HG02973 (cell line): ENCODE results near the gene MMAB.
"Not testable (repeated sequence)": the region's sequence is repeated elsewhere in the genome, so short reads cannot be mapped to it uniquely, and the experiment has no call there.

Experiments used
- ATAC-seq: cut with Tn5 transposase; IDR thresholded peaks from one replicate; pipeline ENCODE4 v1.9.1; 2021; ENCODE audit warnings: moderate library complexity; ENCODE audit not compliant: unreplicated experiment

Gene MMAB

GRCh38 chr12:109604132-109604585 lies 30.9 kb upstream of the MMAB start:
- no peak for ATAC-seq

DNA sequence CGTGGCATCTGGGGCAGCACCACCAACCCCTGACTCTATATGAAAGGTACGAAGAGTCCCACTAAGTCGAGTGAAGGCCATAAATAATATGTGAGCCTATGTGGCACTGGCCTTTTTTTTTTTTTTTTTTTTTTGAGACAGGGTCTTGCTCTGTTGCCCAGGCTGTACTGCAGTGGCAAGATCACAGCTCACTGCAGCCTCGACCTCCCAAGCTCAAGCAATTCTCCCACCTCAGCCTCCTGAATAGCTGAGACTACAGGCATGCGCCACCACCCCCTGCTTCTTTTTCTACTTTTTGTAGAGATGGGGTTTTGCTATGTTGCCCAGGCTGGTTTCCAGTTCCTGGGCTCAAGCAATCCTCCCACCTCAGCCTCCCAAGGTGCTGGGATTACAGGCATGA lies 28.8 kb upstream of the MMAB start:
- not testable (repeated sequence) for ATAC-seq

- ATAC-seq = no peak
Observed at GRCh38 chr12:109601557-109601956, 28.3 kb upstream of the MMAB start.

- ATAC-seq = no peak
Observed at GRCh38 chr12:109600995-109601394, 27.7 kb upstream of the MMAB start.

DNA sequence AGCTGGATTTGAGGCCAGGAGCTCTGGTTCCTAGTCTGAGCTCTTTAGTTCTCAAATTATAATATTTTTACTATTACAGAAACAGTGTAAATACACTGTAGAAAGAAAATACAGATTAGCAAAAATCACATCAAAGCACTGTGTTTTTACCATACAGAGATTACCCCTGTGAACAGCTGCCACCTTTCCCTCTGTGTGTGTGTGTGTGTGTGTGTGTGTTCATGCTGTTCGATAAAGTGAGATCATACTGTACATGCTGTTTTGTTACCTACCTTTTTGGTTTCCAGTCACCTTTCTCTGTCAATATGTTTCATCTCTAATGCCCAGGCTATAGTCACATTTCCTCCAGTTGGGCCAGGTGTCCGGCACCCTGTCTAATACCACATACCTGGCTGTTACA lies 27.2 kb upstream of the MMAB start:
- no peak for ATAC-seq

GRCh38 chr12:109599087-109599486 lies 25.8 kb upstream of the MMAB start:
- no peak for ATAC-seq

GRCh38 chr12:109598428-109598854 lies 25.1 kb upstream of the MMAB start:
- no peak for ATAC-seq

- no peak for ATAC-seq
Observed at GRCh38 chr12:109597795-109598427, 24.6 kb upstream of the MMAB start.

DNA sequence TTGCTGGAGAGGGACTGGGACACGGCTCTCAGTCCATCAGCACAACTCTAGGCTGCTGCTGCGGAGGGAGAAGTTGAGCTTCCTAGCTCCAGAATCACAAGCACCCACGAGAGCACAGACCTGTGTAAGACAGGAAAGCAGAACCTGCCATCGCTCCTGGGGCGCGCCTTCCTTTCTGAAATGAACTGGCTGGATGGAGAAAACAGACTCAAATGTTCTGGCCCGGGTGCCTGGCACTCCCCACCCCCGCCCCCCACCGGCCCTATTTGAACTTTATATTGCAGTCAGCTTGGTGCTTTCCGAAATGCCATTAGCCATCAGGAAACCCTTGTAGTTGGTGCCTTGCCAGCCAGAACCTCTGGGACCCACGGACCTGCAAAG lies 24.1 kb upstream of the MMAB start:
- ATAC-seq = no peak

GRCh38 chr12:109596418-109597244 lies 23.3 kb upstream of the MMAB start:
- ATAC-seq = no peak

- ATAC-seq = no peak
Observed at GRCh38 chr12:109595321-109595902, 22.1 kb upstream of the MMAB start.

DNA sequence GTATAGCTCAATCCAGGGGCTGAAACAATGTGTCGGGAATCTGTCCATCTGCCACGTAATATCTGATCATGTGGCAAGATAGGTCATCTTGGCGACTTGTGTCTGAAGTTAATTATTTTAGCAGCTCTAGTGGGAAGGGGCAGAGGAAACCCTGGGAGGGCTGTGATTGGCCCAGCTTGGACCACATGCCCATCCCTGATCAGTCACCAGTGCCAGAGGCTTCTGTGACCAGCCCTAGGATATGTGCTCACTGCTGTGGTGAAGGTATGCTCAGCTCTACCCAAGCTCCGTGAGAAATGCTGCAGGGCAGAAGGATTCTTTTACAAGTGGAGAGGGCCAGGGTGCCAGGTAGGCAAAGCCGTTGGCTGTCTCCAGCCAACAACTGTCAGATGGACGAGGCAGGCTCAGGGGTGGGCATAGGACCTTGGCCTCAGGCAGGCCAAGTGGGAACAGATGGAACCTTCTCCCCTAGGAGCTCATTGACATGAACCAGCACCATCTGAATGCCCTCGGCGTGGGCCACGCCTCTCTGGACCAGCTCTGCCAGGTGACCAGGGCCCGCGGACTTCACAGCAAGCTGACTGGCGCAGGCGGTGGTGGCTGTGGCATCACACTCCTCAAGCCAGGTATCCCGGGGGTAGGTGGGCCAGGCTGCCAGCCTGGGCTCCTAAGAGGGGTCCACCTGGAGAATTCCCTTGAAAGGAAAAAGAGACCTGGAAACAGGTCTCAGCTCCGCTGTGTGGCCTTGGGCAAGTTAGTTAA lies 21.4 kb upstream of the MMAB start:
- ATAC-seq = no peak

DNA sequence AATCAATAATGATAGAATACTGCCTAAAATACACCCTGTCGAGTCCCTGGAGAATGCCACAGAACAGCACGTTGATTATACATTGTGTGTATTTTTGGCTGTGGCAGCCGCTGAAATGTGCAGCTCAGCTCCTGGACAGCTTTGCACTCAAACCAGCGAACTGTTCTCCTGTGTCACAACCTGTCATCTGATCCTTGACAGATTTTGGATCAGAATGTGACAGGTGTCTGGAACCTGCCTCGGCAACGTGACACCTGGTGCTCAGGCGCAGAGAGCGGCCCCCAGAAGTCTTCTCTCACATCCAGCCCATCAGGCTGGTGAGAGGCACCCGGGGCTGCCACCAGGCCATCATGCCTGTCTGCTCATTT lies 19.6 kb upstream of the MMAB start:
- ATAC-seq = no peak

DNA sequence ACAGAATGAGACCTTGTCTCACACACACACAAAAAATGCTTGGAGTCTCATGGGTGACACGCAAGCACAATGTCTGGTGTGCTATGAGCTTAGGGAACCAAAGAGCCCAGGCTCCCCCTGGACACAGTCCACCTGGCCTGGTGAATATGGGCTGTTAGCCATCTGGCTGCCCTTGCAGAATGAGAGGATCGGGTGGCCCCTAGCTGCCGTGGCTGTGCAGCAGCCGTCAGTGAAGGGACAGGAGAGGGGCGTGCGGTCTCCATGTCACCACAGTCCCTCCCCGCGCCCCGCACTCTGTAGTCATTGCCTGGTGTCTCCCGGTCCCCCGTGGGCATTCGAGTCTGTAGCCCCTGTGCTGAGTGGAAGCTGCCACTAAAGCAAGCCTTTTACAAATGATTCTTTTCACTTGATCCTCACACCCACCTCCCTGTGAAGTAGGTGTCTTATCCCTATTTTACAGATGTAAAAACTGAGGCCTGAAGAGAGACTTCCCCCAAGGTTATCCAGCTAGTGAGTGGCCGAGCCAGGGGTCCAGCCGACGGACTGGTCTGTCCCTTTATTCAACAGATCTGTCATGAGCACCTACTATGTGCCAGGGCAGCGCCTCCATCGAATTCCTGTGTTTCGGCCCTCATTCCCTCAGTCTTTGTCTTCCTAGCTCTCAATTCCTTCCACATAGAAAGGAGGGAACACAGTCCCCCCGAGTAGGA lies 19.0 kb upstream of the MMAB start:
- ATAC-seq = no peak

- ATAC-seq = no peak
Observed at GRCh38 chr12:109591041-109591440, 17.7 kb upstream of the MMAB start.

GRCh38 chr12:109590566-109590965 lies 17.3 kb upstream of the MMAB start:
- ATAC-seq = no peak

GRCh38 chr12:109589691-109590245 lies 16.5 kb upstream of the MMAB start:
- no peak for ATAC-seq

DNA sequence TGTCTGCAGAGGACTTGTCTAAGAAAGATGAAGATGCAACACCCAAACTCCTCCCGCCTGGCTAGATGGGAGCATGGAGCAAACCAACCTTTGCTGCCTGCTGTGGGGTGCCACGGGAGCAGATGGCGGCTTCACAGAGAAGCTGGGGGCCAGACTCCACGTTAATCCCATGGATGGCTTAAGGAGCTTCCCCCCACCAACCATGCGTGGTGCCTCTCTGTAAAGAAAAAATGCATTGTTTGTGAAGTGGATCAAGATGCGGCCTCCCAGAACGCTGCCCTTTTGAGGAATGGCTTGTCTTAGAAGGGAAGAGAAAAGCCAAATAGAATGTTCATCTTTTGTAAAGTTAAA lies 15.9 kb upstream of the MMAB start:
- ATAC-seq = no peak

DNA sequence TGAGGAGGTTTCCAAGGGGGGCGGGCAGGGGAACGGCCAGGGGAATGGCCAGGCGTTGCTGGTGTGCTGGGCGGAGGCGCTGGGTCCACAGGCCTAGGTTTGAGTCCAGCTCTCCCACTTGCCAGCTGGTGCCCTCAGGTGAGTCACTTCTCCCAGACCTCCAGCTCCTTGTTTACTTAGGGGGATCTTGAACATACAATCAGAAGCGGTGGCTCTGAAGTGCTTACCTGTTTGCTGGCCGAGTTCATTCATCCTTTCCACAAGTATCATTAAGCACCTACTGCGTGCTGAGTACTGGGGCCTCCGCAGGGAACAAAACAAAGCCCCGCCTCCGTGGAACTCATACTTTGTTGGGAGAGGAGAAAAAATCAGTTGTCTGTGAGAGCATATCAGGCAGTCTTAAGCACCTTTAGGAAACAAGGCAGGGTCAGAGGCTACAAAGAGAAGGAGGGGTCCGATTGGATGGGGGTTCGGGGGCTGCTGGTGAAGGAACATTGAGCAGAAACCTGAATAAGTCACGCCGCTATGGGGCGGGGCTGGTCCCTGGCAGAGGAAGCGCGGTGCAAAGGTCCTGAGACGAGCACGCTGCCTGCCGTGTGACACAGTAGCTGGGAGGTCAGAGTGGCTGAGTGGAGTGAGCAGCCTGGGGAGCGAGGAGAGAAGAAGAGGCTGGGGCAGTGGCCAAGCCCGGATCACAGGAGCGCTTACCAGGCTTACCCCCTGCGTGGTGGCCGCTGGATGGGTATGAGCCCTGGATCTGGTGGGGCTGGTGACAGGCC lies 15.3 kb upstream of the MMAB start:
- ATAC-seq = no peak

GRCh38 chr12:109587921-109588320 lies 14.6 kb upstream of the MMAB start:
- no peak for ATAC-seq
